Retinal pigment epithelial cell (primary cell): ENCODE results near the gene GALNT16.

Experiments used
- DNase-seq: peaks from one replicate; pipeline ENCODE4 v3.0.0-alpha.2; 2010; ENCODE audit warnings: low read depth
- H3K4me3 ChIP-seq: 2 replicates; pipeline ENCODE4 v1.5.1; 2011; ENCODE audit warnings: mild to moderate bottlenecking, low read length, control low read depth, moderate library complexity
- CTCF ChIP-seq: conservative IDR thresholded peaks from 2 replicates; pipeline ENCODE4 v1.5.1; 2011; ENCODE audit warnings: low read depth, low read length, control low read depth, inconsistent platforms

The GALNT16 gene

GRCh38 chr14:69326611-69327010, 66.7 kb downstream of the GALNT16 start:
- no peak for TF ChIP-seq CTCF
- no peak overlapping the region for H3K4me3 ChIP-seq
- no peak for DNase-seq

- H3K4me3 ChIP-seq, result no peak overlapping the region
- DNase-seq, result no peak
- TF ChIP-seq CTCF, result no peak
These were observed 67.5 kb downstream of the GALNT16 start for GRCh38 chr14:69327507-69327906.

- DNase-seq, result no peak
- no peak overlapping the region for H3K4me3 ChIP-seq
These were observed 68.4 kb downstream of the GALNT16 start for GRCh38 chr14:69328317-69328716.

GRCh38 chr14:69328765-69329164, 68.8 kb downstream of the GALNT16 start:
- H3K4me3 ChIP-seq, result no peak overlapping the region
- TF ChIP-seq CTCF, result no peak
- no peak for DNase-seq

More at GRCh38 chr14:69328317-69328716, 68.4 kb downstream of the GALNT16 start:
- TF ChIP-seq CTCF, result no peak

- no peak for TF ChIP-seq CTCF
These were observed 71.2 kb downstream of the GALNT16 start for GRCh38 chr14:69331206-69331605.

GRCh38 chr14:69332782-69333395, 72.9 kb downstream of the GALNT16 start:
- no peak for TF ChIP-seq CTCF
- H3K4me3 ChIP-seq, result no peak overlapping the region
- no peak for DNase-seq

More at GRCh38 chr14:69331206-69331605, 71.2 kb downstream of the GALNT16 start:
- H3K4me3 ChIP-seq, result no peak overlapping the region
- DNase-seq, result no peak

GRCh38 chr14:69333791-69334337, 73.9 kb downstream of the GALNT16 start:
- DNase-seq, result no peak
- TF ChIP-seq CTCF, result no peak
- H3K4me3 ChIP-seq, result no peak overlapping the region
